ENCODE results near the gene ELL.

- TF ChIP-seq CTCF (IDR thresholded peaks at IDR 0.05) = no peak
- TF ChIP-seq ZFX (IDR thresholded peaks at IDR 0.05; ENCODE audit: borderline replicate concordance) = no peak
Observed at GRCh38 chr19:18495204-18495911, 26.5 kb downstream of the ELL start.
